GM12878 (cell line): ENCODE results near the gene TBC1D24. TPM values are rescaled to one million over a fixed set of nuclear protein-coding genes. Genes with fewer than 3 reads are reported as not detected.

Source experiments
- BACH1 ChIP-seq: fragments of 450-650 bp; IDR thresholded peaks from 2 replicates; pipeline ENCODE4 v1.6.1; 2017; ENCODE audit warnings: mild to moderate bottlenecking, borderline replicate concordance
- BCL3 ChIP-seq: IDR thresholded peaks from 2 replicates; pipeline ENCODE4 v1.6.1; 2011; ENCODE audit warnings: borderline replicate concordance, low read depth, mild to moderate bottlenecking, moderate library complexity, low read length; ENCODE audit not compliant: insufficient read depth, poor library complexity, severe bottlenecking
- CBFB ChIP-seq: IDR thresholded peaks from 2 replicates; pipeline ENCODE4 v1.6.1; 2016; ENCODE audit warnings: antibody characterized with exemption, low read depth
- DPF2 ChIP-seq: fragments of 450-650 bp; IDR thresholded peaks from 2 replicates; pipeline ENCODE4 v1.6.1; 2017; ENCODE audit warnings: mild to moderate bottlenecking
- FOXK2 ChIP-seq: fragments of 450-650 bp; IDR thresholded peaks from 2 replicates; pipeline ENCODE4 v1.6.1; 2017; ENCODE audit warnings: mild to moderate bottlenecking, moderate library complexity
- HCFC1 ChIP-seq: fragments of 150-350 bp; IDR thresholded peaks from 2 replicates; pipeline ENCODE4 v1.6.1; 2014; ENCODE audit warnings: low read length
- KDM1A ChIP-seq: fragments of 200-600 bp; sonication (generic); IDR thresholded peaks from 2 replicates; pipeline ENCODE4 v1.6.1; 2016; ENCODE audit warnings: borderline replicate concordance
- KLF5 ChIP-seq: fragments of 450-650 bp; IDR thresholded peaks from 2 replicates; pipeline ENCODE4 v1.6.1; 2014; ENCODE audit warnings: mild to moderate bottlenecking; ENCODE audit not compliant: partially characterized antibody
- NBN ChIP-seq: fragments of 450-650 bp; IDR thresholded peaks from 2 replicates; pipeline ENCODE4 v1.6.1; 2016
- NFIC ChIP-seq: IDR thresholded peaks from 2 replicates; pipeline ENCODE4 v1.6.1; 2012; ENCODE audit warnings: low read depth, mild to moderate bottlenecking, inconsistent platforms, low read length, moderate library complexity
- NFYA ChIP-seq: IDR thresholded peaks from 2 replicates; pipeline ENCODE4 v1.6.1; 2011; ENCODE audit warnings: low read depth, mild to moderate bottlenecking, low read length, improper control_type of control experiment, borderline replicate concordance
- NR2F1 ChIP-seq: fragments of 450-650 bp; conservative IDR thresholded peaks from 2 replicates; pipeline ENCODE4 v1.6.1; 2017; ENCODE audit warnings: mild to moderate bottlenecking
- NRF1 ChIP-seq: conservative IDR thresholded peaks from 2 replicates; pipeline ENCODE4 v1.6.1; 2011; ENCODE audit warnings: mild to moderate bottlenecking, low read depth, low read length, improper control_type of control experiment
- PAX8 ChIP-seq: fragments of 450-650 bp; IDR thresholded peaks from 2 replicates; pipeline ENCODE4 v1.6.1; 2017; ENCODE audit warnings: mild to moderate bottlenecking, moderate library complexity
- RAD51 ChIP-seq: fragments of 450-650 bp; IDR thresholded peaks from 2 replicates; pipeline ENCODE4 v1.6.1; 2016; ENCODE audit warnings: moderate library complexity, mild to moderate bottlenecking, inconsistent platforms
- RFX5 ChIP-seq: IDR thresholded peaks from 2 replicates; pipeline ENCODE4 v1.6.1; 2011; ENCODE audit warnings: low read depth, low read length, improper control_type of control experiment
- RUNX3 ChIP-seq: IDR thresholded peaks from 2 replicates; pipeline ENCODE4 v1.6.1; 2012; ENCODE audit warnings: low read length, inconsistent platforms
- SIX5 ChIP-seq: IDR thresholded peaks from 2 replicates; pipeline ENCODE4 v1.6.1; 2011; ENCODE audit warnings: mild to moderate bottlenecking, low read depth, low read length, moderate library complexity; ENCODE audit not compliant: severe bottlenecking
- SREBF1 ChIP-seq: IDR thresholded peaks from 2 replicates; pipeline ENCODE4 v1.6.1; 2012; ENCODE audit warnings: mild to moderate bottlenecking, low read length
- SREBF2 ChIP-seq: IDR thresholded peaks from 2 replicates; pipeline ENCODE4 v1.6.1; 2012; ENCODE audit warnings: mild to moderate bottlenecking, low read length
- TARDBP ChIP-seq: IDR thresholded peaks from 2 replicates; pipeline ENCODE4 v1.6.1; 2016; ENCODE audit warnings: borderline replicate concordance
- TBL1XR1 ChIP-seq: IDR thresholded peaks from 2 replicates; pipeline ENCODE4 v1.6.1; 2012; ENCODE audit warnings: low read depth, low read length, improper control_type of control experiment
- YBX1 ChIP-seq: fragments of 450-650 bp; IDR thresholded peaks from 2 replicates; pipeline ENCODE4 v1.6.1; 2016; ENCODE audit warnings: antibody characterized with exemption
- YY1 ChIP-seq: IDR thresholded peaks from 2 replicates; pipeline ENCODE4 v1.6.1; 2011; ENCODE audit warnings: low read depth, mild to moderate bottlenecking, low read length
- polyA plus RNA-seq, 11 experiments: library from polyadenylated mRNA; depleted of rRNA in 4 of 11; unstranded in 6 of 11; stranded (reverse) in 5 of 11; fragments of >200 nt; fragmentation: Nextera tagmentation in 4 of 11; fragmentation: Illumina TruSeq in 1 of 11; extraction: Ambion mirVana in 4 of 11; extraction: Trizol in 1 of 11; gene quantifications; 1 replicate in 1 of 11; 2 replicates in 10 of 11; pipeline versions ENCODE4 v1.2.1 to v1.2.3, GENCODE V29; 2011 to 2016; ENCODE audit warnings: inconsistent platforms in 2 of 11, missing spikeins in 2 of 11, low read depth in 1 of 11
- total RNA-seq, 4 experiments: library from RNA; depleted of rRNA in 3 of 4; stranded (reverse); fragments of >200 nt in 3 of 4; fragmentation: Illumina TruSeq in 1 of 4; extraction: Trizol in 1 of 4; gene quantifications; 2 replicates each; pipeline versions ENCODE4 v1.2.1 to v1.2.3, GENCODE V29; 2013 to 2021
- TF ChIP-seq, protein P1 (sequence below), 3 experiments: IDR thresholded peaks in 2 of 3; conservative IDR thresholded peaks in 1 of 3; 2 replicates each; pipeline ENCODE4 v1.5.1; 2011; ENCODE audit warnings: low read depth in 3 of 3, low read length in 3 of 3, mild to moderate bottlenecking in 3 of 3, control low read depth in 2 of 3, moderate library complexity in 2 of 3, inconsistent platforms in 1 of 3, mixed read lengths in 1 of 3; ENCODE audit not compliant: control insufficient read depth in 2 of 3, insufficient read depth in 1 of 3; ENCODE audit errors: extremely low read depth in 1 of 3
- TF ChIP-seq, protein P2 (sequence below): fragments of 450-650 bp; IDR thresholded peaks from 2 replicates; pipeline ENCODE4 v1.6.1; 2016; ENCODE audit warnings: mild to moderate bottlenecking

TBC1D24 gene
- total and polyA plus RNA-seq, 10 of the 15 experiments (the other 5 are each of a cell fraction or from before 2014, with no cell fraction given): 1.1 to 9.6 (median 4.5) TPM

DNA sequence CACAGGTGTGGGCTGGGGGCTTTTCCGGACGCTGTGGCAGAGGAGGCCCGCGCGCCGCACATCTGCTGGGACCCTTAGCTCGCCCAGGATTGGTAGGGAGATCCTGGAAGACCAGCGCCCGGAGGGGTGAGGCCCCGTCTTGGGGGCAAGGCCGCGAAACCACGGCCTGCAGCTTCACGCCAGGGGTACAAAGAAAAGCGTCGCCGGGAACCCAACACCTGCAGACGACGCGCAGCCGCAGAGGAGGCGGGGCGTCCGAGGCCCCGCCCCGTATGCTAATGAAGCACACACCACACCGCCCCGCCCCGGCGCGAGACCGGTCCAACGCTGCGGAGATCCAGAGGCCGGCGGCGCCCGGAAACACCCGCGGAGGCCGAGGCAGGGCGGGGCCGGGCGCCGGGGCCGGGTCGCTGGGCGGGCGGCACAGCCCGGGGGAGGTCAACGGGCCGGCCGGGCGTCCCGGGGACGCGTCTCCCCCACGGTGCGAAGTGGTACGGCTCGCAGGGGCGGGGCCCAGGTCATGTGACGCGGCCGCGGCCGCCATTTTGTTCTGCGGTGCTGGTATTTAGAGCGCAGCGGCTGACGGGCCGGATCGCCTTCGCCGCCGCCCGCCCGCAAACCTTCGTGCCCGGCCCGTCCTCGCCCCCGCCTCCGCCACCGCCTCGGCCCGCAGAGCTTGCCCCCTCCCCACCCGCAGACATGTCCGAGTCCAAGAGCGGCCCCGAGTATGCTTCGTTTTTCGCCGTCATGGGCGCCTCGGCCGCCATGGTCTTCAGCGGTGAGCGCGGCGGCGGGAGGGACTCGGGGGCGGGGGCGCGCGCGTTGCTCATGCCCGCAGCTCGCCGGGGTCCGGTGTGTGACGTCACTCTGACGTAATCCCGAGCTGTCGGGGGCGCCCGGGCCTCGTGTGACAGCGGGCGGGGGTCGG is 38.7 kb downstream of the TBC1D24 start, which contains the start of gene ATP6V0C (continued):
- TF ChIP-seq NRF1 (peak; percentile 56), YY1 (peak; percentile 98), SREBF2 (no peak), CBFB (no peak), PAX8 (no peak), RUNX3 (peak; percentile 62), KDM1A (no peak), DPF2 (peak; percentile 84; the same call in 1 of the 2 replicates), NFYA (no peak), NR2F1 (peak; percentile 85), RFX5 (no peak), KLF5 (peak; percentile 99), HCFC1 (peak; percentile 54), FOXK2 (peak; percentile 69), SREBF1 (peak; percentile 88; the same call in 1 of the 2 replicates), NBN (peak; percentile 37; the same call in 1 of the 2 replicates), TBL1XR1 (peak; percentile 19; the same call in 1 of the 2 replicates), NFIC (no peak), RAD51 (peak; percentile 51; the same call in 1 of the 2 replicates), TARDBP (no peak), BCL3 (no peak), BACH1 (peak; percentile 49; the same call in 1 of the 2 replicates), YBX1 (no peak), SIX5 (peak; percentile 34)
- TF ChIP-seq, protein P1, sequence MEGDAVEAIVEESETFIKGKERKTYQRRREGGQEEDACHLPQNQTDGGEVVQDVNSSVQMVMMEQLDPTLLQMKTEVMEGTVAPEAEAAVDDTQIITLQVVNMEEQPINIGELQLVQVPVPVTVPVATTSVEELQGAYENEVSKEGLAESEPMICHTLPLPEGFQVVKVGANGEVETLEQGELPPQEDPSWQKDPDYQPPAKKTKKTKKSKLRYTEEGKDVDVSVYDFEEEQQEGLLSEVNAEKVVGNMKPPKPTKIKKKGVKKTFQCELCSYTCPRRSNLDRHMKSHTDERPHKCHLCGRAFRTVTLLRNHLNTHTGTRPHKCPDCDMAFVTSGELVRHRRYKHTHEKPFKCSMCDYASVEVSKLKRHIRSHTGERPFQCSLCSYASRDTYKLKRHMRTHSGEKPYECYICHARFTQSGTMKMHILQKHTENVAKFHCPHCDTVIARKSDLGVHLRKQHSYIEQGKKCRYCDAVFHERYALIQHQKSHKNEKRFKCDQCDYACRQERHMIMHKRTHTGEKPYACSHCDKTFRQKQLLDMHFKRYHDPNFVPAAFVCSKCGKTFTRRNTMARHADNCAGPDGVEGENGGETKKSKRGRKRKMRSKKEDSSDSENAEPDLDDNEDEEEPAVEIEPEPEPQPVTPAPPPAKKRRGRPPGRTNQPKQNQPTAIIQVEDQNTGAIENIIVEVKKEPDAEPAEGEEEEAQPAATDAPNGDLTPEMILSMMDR (IDR thresholded peaks at IDR 0.05 in 2 of 3, conservative IDR thresholded peaks at IDR 0.05 in 1 of 3; ENCODE audit: control insufficient read depth in 2 of 3, extremely low read depth in 1 of 3, insufficient read depth in 1 of 3, low read depth in 3 of 3, low read length in 3 of 3): no peak
- TF ChIP-seq, protein P2, sequence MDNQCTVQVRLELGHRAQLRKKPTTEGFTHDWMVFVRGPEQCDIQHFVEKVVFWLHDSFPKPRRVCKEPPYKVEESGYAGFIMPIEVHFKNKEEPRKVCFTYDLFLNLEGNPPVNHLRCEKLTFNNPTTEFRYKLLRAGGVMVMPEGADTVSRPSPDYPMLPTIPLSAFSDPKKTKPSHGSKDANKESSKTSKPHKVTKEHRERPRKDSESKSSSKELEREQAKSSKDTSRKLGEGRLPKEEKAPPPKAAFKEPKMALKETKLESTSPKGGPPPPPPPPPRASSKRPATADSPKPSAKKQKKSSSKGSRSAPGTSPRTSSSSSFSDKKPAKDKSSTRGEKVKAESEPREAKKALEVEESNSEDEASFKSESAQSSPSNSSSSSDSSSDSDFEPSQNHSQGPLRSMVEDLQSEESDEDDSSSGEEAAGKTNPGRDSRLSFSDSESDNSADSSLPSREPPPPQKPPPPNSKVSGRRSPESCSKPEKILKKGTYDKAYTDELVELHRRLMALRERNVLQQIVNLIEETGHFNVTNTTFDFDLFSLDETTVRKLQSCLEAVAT: 0 out of 2 replicates have a peak, but pooled peaks have one; percentile 49
